Measurements from ENCODE around the gene MUCL3.
A peak's percentile ranks its signal among the peaks of the same experiment; 100 is the strongest.
"Not testable (repeated sequence)": the region's sequence is repeated elsewhere in the genome, so short reads cannot be mapped to it uniquely, and the experiment has no call there.

Gene MUCL3, protein sequence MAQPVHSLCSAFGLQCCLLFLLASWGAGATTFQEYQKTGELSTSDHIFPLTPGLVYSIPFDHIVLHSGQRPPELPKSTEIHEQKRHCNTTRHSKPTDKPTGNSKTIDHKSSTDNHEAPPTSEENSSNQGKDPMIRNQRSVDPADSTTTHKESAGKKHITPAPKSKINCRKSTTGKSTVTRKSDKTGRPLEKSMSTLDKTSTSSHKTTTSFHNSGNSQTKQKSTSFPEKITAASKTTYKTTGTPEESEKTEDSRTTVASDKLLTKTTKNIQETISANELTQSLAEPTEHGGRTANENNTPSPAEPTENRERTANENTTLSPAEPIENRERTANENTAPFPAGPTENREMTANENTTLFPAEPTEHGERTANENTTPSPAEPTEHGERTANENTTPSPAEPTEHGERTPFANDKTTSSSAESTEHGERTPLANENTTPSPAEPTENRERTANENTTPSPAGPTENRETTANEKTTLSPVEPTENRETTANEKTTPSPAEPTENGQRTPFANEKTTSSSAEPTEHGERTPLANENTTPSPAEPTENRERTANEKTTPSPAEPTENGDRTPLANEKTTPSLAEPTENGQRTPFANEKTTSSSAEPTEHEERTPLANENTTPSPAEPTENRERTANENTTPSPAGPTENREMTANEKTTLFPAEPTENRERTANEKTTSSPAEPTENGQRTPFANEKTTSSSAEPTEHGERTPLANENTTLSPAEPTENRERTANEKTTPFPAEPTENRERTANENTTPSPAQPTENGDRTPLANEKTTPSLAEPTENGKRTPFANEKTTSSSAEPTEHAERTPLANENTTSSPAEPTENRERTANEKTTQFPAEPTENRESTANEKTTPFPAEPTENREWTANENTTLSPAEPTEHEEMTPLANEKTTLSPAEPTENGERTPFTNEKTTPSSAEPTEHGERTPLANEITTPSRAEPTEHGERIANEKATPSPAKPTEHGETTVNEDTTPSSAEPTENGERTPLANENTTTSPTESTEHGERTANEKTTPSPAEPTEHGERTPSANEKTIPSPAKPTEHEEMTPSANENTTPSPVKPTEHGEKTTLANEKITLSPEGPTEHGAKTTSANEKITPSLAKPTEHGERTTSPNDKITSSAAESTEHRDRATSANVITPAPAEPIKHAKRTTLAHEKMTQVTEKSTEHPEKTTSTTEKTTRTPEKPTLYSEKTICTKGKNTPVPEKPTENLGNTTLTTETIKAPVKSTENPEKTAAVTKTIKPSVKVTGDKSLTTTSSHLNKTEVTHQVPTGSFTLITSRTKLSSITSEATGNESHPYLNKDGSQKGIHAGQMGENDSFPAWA (N-terminal part only)

DNA sequence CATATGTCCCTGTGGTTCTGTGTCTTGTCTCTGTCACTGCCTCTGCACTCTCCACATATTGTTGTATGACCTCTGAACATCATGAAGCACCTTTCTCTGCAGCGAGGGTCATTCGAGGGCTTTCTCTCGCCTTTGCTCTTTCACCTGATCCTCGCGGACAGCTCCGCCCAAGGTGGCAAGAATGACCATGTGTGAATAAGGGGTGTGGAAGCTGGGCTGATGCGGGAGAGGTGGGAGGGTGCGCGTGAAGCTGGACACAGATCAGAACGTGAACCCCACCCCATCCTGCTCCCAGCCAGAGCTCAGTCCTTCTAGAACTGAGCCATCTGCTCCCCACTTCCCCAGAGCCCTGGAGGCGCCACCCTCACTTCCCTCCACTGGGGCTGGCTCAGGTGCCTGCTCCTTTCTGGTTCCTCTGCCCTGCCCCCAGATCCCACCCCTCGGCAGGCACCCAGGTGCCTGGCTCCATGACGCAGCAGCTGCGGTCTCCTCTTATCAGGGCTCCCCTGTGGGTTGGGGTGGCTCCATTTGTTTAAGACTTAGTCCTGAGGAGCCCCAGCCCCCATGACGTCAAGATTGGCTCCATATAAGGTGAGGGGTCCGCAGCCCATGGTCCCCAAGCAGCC is at the start of gene MUCL3:
MUCL3 (plus strand) TSS at position 613 of the 626 bp plus-strand sequence. CDS start 27 bp downstream, outside the sequence.
- no peak for DNase-seq (ENCODE audit: low spot score)

DNA sequence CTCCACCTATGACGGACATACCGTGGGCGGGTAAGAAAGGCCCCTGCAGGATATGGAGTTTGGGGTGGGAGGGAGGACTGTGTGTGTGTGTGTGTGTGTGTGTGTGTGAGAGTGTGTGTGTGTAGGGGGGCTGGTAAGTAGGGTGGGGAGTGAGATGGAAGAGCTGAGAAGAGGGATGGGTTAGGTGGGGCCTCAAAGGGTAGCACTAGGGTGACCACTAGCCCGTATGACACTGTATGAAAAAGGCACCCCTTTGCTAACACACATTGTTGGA is 49.4 kb upstream of the MUCL3 start:
- no peak for DNase-seq (ENCODE audit: low spot score)

DNA sequence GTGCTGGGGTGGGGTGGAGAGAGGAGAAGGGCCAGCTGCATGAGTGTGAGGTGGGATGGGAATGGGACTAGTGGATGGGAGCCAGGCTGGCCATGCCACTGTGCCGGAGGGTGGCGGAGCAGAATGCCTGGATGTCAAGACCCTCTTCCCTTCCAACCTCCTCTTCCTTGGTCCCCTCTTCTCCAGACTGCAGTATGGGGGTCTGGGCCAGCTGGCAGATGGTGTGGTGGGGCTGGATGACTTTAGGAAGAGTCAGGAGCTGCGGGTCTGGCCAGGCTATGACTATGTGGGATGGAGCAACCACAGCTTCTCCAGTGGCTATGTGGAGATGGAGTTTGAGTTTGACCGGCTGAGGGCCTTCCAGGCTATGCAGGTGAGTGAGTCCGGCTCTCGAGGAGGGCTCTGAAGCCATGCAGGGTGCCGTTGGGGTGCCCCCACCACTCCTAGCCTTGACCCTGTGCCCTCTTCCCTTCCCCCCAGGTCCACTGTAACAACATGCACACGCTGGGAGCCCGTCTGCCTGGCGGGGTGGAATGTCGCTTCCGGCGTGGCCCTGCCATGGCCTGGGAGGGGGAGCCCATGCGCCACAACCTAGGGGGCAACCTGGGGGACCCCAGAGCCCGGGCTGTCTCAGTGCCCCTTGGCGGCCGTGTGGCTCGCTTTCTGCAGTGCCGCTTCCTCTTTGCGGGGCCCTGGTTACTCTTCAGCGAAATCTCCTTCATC is 48.8 kb upstream of the MUCL3 start:
- DNase-seq (ENCODE audit: low spot score), result no peak

DNA sequence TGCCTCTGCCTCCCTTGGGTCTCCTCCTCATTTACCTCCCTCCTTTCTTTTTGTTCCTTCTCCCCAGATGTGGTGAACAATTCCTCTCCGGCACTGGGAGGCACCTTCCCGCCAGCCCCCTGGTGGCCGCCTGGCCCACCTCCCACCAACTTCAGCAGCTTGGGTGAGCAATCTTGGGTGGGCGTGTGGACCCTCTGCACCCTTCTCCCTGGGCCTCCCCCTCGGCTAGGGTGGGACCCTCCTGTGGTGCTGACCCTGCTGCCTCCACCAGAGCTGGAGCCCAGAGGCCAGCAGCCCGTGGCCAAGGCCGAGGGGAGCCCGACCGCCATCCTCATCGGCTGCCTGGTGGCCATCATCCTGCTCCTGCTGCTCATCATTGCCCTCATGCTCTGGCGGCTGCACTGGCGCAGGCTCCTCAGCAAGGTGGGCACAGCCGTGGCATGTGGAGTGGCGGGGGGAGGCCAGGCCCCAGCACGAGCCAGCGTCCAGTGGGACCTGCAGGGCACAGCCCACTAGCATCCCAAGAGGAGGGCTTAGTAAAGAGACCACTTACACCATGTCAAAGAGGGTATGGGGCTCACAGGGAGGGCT is 47.7 kb upstream of the MUCL3 start:
- no peak for DNase-seq (ENCODE audit: low spot score)

DNA sequence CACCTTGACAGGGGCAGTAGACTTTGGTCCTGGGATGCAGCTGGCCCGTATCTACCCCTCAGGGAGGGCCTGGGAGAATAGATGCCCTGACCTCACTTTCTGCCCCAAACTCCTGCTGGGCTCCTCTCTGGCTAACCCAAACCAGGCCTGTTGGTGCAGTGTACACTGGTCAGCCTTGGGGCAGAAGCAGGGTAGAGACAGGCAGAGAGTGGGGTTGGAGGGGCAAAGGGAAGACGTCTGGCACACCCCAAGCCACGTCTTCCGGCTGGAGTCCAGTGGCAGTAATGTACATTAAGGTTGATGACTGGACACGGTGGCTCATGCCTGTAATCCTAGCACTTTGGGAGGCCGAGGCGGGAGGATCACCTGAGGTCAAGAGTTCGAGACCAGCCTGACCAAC is 47.1 kb upstream of the MUCL3 start:
- no peak for DNase-seq (ENCODE audit: low spot score)

DNA sequence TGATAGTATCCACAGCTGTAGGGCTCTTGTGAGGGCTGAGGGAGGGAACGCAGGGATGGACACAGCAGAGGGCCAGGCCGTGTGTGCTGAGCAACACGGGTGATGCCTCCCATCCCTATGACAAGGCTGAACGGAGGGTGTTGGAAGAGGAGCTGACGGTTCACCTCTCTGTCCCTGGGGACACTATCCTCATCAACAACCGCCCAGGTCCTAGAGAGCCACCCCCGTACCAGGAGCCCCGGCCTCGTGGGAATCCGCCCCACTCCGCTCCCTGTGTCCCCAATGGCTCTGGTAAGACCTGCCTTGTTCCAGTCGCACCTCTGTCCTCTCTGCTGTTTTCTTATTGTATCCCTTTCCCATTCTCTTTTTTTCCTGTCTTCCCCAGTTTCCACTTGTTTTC is 46.4 kb upstream of the MUCL3 start:
- DNase-seq (ENCODE audit: low spot score), result no peak

DNA sequence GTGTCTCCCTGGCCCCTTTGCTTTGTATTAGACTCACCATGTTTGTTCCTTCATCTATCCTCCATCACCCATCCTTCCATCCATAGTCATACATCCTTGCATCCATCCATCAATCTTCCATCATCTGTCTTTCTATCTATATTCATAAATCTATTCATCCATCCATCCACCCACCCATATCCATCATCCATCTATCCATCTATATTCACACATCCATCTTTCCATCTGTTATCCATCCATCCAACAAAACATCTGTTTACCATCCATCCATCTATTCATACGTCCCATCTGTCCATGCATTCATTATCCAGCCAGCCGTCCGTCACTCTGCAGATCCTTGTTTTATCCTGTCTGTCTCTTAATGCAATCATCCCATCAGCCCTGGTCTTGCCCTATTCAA is 45.8 kb upstream of the MUCL3 start:
- no peak for DNase-seq (ENCODE audit: low spot score)

DNA sequence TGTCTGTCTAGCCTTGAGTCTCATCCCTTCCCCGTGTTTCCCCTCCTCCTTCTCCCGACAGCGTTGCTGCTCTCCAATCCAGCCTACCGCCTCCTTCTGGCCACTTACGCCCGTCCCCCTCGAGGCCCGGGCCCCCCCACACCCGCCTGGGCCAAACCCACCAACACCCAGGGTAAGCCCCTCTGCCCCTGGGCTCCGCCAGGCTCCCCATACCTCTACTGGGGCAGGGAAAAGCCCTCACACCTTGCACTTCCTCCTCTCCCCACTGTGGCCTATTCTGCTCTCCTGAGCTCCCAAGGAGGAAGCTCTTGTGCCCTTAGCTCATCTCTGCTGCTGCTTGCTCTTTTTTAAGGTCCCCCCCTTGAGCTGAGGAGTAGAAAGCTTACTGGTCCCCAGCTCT is 45.4 kb upstream of the MUCL3 start:
- no peak for DNase-seq (ENCODE audit: low spot score)

DNA sequence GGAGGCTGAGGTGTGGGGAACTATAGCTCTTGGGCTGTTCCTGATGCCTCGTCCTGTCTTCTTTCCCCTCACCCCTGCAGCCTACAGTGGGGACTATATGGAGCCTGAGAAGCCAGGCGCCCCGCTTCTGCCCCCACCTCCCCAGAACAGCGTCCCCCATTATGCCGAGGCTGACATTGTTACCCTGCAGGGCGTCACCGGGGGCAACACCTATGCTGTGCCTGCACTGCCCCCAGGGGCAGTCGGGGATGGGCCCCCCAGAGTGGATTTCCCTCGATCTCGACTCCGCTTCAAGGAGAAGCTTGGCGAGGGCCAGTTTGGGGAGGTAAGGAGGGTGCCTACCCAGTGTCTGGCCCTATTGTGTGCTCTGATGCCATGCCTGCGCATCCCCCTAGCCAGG is 44.2 kb upstream of the MUCL3 start:
- no peak for DNase-seq (ENCODE audit: low spot score)

DNA sequence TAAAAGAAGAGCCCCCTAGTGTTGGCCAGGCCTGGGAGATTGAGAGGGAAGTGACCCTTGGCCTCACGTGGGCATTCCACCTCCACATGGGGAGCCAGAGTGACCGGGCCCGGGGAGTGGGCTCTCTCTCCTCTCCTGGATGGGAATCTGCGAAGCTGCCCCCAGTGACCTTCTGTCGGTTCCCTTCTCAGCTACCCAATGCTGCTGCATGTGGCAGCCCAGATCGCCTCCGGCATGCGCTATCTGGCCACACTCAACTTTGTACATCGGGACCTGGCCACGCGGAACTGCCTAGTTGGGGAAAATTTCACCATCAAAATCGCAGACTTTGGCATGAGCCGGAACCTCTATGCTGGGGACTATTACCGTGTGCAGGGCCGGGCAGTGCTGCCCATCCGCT is 42.9 kb upstream of the MUCL3 start:
- no peak for DNase-seq (ENCODE audit: low spot score)

DNA sequence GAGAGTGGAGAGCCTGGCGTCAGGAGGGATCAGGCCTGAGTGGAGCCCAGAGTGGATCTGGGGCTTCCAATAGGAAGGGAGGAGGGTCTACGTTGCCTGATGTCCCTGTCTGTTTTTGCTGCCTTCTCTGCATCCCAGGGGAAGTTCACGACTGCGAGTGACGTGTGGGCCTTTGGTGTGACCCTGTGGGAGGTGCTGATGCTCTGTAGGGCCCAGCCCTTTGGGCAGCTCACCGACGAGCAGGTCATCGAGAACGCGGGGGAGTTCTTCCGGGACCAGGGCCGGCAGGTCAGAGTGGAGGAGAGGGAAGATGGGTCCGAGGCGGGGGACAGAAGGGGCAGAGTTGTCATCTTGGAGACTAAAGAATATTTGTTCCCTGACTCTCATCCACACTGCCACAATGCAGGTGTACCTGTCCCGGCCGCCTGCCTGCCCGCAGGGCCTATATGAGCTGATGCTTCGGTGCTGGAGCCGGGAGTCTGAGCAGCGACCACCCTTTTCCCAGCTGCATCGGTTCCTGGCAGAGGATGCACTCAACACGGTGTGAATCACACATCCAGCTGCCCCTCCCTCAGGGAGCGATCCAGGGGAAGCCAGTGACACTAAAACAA is 41.9 kb upstream of the MUCL3 start:
- DNase-seq (ENCODE audit: low spot score), result no peak

DNA sequence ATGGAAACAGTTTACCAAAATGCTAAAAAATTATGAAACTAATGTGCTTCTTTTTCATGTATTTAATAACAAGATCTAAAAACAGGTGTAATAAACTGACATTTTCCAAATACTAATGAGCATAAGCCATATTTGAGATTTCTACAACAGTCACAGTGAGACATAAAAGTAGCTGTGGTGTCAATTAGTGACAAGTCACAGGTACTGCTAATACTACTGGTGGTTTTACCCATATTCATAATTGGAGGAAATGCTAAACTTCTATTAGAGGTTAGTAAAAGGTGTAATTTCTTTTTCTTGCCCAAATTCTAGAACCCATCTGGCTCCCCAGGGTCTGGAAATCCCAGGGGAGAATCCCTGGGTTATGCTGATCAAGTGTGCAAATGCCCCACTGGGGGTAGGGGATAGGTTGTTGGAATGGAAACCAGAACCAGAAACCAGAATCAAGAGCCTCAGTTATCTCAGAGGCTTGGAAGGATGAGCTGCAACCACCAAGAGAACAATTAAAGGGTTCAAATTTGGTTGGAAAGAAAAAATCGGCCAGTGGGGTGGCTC is 39.8 kb upstream of the MUCL3 start:
- DNase-seq (ENCODE audit: low spot score), result no peak

DNA sequence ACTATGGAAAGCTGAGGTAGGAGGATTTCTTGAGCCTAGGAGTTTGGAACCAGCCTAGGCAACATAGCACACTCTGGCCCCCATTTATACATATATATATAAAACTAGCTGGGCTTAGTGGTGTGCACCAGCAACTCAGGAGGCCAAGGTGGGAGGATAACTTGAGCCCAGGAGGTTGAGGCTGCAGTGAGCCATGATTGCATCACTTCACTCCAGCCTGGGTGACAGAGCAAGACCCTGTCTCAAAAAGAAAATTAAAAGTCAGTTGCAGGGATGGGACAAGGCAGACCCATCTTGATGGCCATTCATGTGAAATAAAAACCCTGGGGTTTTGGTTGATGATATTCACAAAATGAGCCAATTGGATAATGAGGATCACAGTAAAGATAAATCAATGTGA is 39.3 kb upstream of the MUCL3 start:
- DNase-seq (ENCODE audit: low spot score), result no peak

DNA sequence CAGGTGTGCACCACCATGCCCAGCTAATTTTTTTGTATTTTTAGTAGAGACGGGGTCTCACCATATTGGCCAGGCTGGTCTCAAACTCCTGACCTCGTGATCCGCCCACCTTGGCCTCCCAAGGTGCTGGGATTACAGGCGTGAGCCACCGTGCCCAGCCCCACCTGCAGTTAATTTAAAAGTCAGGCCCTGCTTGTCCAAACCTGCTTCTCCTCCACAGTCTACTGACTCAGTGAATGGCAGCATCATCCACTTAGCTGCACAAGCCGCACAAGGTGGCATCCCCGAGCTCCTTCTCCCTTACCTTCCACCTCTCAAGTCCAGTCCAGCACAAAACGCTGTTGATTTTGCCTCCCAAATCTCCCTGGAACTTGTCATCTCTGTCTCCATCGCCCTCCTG is 38.6 kb upstream of the MUCL3 start:
- not testable (repeated sequence) for DNase-seq (ENCODE audit: low spot score)

DNA sequence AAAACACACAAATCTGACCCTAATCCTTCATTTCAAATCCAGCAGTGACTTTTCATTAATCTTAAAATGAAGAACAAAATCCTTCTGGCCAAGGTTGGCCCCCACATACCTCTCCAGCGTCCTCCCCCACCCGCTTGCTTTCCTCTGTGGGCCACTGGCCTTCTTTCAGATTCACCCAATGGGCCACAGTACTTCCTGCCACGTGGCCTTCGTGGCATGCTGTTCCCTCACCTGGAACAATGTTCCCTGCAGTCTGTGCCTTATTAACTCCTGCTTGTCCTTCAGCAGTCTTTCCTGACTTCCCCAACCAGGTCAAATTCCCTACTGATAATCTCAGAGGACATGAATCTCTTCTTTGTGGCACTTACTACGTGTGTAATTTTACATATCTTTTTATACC is 38.1 kb upstream of the MUCL3 start:
- no peak for DNase-seq (ENCODE audit: low spot score)

DNA sequence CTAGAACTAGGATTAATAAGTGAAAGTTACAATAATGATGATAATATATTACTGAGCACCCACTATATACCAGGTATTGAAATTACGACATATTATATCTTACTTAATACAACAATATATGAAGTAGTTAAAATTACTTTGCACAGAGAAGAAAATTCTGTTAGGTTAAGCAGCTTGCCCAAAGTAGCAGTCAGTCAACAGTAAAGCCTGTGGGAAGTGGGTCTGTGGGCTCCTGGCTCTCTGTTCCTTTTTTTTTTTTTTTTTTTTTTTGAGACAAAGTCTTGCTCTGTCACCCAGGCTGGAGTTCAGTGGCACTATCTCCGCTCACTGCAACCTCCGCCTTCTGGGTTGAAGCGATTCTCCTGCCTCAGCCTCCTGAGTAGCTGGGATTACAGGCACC is 37.5 kb upstream of the MUCL3 start:
- no peak for DNase-seq (ENCODE audit: low spot score)

DNA sequence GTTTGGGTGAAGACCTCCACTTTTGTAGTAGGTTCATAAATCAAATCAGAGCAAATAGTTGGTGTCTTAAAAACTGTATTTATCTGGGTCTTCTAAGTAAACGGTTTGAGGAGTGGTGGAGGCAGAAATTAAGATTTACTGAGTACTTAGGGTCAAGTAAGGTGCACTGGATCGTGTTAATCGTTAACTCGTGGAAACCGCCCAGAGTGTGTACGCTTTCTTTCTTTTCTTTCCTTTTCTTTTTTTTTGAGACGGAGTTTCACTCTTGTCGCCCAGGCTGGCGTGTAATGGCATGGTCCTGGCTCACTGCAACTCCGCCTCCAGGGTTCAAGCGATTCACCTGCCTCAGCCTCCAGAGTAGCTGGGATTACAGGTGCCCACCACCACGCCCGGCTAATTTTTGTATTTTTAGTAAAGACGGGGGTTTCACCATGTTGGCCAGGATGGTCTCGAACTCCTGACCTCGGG is 33.4 kb upstream of the MUCL3 start:
- not testable (repeated sequence) for DNase-seq (ENCODE audit: low spot score)

DNA sequence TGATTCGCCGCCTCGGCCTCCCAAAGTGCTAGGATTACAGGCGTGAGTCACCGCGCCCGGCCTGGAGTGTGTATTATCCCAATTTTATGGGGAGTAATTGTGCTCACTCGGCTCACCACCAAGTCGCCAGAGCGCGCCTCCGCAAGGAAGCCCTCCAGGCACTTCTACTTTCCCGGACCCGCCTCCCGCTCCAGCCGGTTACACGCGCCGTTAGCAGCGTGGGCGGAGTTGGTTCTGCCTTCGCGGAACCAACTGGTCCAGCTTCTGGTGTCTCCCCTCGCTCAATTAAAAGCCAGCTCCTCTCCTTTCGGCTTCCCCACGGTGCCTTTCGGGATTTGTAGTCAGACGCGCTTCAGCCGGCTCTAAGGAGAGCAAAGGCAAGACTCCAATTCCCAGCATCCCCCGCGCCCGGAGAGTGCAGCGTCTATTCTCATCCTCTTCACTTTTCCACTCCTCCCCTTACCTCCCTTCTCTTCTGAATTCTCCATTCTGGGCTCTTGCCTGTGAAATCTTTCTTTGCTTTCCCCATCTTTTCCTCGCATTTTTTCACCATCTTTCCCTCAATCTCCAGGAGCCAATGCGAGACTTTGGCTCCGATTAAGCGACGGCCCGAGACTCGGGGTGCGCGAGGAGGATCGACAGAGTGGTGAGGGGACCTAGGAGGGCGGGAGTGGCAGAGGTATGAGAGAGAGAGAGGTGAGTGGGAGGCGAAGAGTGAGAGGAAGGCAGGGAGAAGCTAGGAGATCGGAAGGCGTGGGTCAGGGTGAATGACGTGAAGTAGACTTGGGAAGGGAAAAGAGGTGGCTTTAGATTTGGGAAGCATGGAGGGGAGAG is 32.8 kb upstream of the MUCL3 start, which contains the start of gene GTF2H4:
GTF2H4 (plus strand) TSS at position 450 of the 834 bp plus-strand sequence.
- DNase-seq (ENCODE audit: low spot score), result peak; percentile 96

DNA sequence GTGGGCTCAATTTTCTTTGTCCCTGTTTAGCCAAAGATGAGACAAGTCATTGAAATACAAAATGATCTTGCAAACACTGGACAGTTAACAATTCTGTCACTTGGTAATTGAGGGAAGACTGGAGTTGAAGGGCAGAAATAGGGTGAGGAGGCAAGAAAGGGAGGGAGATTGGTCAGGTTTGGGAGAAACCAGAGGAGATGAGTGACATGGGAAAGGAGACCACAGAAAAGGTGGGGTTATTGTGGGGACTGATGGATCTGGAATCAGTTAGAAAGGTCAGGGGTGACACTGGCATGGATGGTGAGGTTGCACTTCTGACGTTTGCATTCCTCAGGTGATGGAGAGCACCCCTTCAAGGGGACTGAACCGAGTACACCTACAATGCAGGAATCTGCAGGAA is 32.1 kb upstream of the MUCL3 start:
- DNase-seq (ENCODE audit: low spot score), result no peak
